Measurements from ENCODE around the gene TMPRSS11D.

DNA sequence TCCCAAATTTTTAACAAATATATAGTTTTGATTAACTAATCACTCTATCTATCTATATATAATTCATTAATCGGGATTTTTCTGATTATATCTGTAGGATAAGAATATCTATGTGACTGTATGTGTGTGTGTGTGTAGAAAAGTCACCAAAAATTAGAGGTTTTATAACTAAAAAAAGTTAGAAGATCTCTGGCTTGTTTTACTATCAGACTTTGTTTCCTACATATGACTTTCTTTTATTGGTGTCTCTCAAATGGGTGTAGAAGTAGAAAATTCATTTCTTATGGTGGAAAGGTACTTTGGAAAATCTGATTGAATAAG, 26.7 kb upstream of the TMPRSS11D start:
- no peak for TF ChIP-seq POLR2A (IDR thresholded peaks at IDR 0.05)
- TF ChIP-seq, protein P1, sequence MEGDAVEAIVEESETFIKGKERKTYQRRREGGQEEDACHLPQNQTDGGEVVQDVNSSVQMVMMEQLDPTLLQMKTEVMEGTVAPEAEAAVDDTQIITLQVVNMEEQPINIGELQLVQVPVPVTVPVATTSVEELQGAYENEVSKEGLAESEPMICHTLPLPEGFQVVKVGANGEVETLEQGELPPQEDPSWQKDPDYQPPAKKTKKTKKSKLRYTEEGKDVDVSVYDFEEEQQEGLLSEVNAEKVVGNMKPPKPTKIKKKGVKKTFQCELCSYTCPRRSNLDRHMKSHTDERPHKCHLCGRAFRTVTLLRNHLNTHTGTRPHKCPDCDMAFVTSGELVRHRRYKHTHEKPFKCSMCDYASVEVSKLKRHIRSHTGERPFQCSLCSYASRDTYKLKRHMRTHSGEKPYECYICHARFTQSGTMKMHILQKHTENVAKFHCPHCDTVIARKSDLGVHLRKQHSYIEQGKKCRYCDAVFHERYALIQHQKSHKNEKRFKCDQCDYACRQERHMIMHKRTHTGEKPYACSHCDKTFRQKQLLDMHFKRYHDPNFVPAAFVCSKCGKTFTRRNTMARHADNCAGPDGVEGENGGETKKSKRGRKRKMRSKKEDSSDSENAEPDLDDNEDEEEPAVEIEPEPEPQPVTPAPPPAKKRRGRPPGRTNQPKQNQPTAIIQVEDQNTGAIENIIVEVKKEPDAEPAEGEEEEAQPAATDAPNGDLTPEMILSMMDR (IDR thresholded peaks at IDR 0.05), result no peak

All from heart left ventricle (tissue), 13 donors.